HG03575 (cell line): ENCODE results near the gene FYN.
"Not testable (repeated sequence)": the region's sequence is repeated elsewhere in the genome, so short reads cannot be mapped to it uniquely, and the experiment has no call there.

ENCODE experiments used
- ATAC-seq: cut with Tn5 transposase; IDR thresholded peaks from one replicate; pipeline ENCODE4 v1.9.1; 2021; ENCODE audit not compliant: unreplicated experiment, insufficient number of reproducible peaks, low FRiP score; ENCODE audit errors: extremely low read depth

The FYN gene

GRCh38 chr6:111642463-111643158 is 230.6 kb downstream of the FYN start:
- no peak for ATAC-seq

- no peak for ATAC-seq
Measured at GRCh38 chr6:111639266-111639665, 234.0 kb downstream of the FYN start.

GRCh38 chr6:111634981-111635380 is 238.3 kb downstream of the FYN start:
- ATAC-seq: not testable (repeated sequence)

- no peak for ATAC-seq
Measured at GRCh38 chr6:111633822-111634221, 239.4 kb downstream of the FYN start.

- ATAC-seq: no peak
Measured at GRCh38 chr6:111632468-111633247, 240.6 kb downstream of the FYN start.

- no peak for ATAC-seq
Measured at GRCh38 chr6:111631903-111632460, 241.3 kb downstream of the FYN start.

DNA sequence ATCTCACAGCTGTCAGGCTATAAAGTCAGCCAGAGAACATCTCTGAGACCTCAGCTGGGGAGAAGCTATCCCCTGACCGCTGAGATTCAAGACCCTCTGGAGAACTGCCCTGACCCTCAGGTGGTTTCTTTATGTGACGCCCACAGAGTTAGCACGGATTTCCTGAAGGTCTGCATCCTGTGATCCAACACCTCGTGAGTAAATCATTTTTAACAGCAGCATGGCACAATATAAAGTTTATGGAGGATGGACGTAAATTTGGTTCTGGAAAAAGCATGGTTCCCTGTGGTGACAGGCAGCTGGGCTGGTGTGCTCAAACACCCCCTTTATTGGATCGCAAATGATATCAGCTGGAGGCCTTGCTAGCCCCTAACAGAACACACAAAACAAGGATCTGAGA is 242.2 kb downstream of the FYN start:
- no peak for ATAC-seq

DNA sequence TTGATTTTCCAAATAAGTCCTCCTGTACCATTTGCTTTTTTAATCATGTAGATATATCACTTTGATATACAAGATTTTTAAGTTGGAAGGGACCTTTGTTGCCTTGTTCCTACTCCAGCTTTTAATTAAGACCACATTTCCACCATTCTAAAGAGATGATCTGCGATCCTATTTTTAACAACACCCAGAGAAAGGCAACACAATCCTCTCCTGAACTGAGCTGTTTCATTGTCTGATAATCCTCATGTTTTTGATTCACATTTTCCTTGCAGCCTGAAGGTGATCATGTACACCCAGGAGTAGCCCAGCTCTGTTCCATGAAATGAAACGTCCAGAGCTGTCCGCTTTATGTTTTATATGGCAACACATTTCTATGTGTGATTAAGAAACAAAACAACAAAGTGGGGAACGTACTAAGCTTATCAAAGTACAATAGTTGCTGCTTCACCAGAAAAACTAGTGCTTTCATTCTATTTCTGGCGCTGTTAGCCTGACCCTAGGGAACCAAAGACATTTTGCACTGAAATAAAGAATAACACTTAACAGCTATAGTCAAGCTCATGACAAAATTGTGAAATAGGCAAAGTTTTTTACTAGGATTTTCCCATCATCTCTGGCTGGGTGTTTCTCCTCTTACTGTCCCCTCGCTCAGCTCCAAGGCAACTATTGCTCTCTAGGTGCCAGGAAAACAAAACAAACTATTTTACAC is 245.0 kb downstream of the FYN start:
- no peak for ATAC-seq

DNA sequence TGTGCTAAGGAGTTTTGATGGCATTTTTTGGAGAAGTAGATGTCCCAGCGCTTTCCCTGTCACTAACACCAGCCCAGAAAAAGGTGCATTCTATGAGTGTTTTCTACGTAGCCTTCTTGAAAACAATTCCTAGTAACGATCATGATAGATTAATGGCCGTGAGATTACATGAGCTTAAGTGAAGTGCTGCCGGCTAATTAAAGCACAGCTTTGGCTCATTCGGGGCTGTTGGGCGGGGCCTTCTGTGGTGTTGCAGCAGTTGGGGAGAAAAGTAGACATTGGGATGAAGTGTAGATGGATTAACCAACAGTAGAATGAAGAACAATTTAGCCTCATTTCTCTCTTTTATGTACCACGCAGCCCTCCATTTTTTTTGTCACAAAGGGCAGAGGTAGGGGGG is 246.8 kb downstream of the FYN start:
- no peak for ATAC-seq

DNA sequence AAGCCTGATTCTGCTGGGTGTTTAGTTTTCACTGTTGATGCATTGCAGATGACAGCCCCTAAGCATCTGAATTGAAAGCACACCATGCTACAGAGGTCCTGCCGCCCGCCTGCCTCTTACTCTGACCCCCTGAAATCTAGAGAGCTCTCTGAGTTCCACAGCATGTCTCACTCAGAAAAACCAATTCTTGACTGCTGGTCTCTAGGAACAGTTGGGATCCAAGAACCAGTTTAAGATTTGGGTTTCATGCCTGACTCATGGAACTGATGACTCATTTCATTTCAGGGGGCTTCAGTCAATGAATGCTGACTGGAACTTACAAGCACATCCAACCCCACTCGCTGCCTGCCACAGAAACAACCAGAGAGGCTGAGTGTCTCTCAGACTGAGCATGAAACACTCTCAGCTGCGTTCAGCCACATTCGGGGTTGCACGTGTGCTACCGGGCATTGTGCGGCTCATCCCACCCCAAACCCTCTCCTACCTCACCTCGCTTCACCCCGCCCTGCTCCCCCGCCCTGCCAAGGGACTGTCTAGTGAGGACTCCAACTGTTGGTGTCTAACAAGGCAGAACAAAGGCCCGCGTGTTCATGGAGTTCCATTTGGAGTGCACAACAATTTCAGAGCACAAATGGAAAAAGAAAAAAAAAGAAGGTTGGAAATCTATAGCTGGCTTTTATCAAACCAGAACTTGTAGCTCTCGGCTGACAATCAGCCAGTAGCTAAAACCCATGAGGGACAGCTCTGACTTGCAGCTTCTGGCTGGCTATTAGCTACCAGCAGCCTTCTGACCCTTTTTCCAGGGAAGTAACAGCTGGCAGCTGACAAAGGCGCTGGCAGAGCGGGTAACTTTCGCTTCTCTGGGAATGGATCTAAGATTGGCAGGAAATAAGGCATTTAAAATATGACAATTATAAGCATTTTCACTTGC is 247.5 kb downstream of the FYN start:
- ATAC-seq: no peak

DNA sequence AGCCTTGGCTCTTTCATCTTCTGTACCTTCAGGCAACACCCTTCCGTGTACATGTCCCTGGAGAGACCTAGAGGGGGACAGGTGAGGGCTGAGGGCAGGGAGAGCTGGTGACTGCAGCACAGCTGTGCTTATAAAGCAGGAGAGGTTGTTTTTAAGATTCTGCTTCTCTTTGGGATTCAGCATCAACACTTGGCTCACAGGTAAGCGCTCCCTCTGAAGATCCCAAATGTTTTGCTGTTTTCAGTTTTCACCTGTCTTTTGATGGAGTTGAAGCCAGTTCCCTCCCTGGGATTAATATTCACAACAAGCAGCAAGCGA is 248.2 kb downstream of the FYN start:
- ATAC-seq: no peak

DNA sequence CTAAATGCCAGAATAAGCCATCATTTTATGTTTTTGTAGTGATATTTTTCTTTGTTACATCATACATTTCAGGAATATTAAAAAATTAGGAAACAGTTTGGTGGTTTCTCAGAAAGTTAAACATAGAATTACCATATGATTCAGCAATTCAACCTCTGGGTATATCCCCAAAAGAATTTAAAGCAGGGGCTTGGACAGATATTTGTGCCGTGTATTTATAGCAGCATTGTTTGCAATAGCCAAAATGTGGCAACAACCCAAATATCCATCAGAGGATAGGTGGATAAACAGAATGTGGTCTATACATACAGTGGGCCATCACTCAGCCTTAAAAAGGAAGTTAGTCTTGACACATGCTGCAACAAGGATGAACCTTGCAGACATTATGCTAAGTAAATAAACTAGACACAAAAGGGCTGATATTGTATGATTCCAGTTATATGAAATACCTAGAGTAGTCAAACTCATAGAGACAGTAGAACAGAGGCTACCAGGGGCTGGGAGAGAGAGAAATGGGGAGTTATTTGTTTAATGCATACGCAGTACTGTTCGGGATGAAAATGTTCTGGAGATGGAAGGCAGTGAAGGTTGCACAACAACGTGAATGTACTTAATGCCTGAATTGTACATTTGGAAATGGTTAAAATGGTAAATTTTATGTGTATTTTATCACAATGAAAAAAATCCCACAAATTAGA is 248.7 kb downstream of the FYN start:
- ATAC-seq: no peak

DNA sequence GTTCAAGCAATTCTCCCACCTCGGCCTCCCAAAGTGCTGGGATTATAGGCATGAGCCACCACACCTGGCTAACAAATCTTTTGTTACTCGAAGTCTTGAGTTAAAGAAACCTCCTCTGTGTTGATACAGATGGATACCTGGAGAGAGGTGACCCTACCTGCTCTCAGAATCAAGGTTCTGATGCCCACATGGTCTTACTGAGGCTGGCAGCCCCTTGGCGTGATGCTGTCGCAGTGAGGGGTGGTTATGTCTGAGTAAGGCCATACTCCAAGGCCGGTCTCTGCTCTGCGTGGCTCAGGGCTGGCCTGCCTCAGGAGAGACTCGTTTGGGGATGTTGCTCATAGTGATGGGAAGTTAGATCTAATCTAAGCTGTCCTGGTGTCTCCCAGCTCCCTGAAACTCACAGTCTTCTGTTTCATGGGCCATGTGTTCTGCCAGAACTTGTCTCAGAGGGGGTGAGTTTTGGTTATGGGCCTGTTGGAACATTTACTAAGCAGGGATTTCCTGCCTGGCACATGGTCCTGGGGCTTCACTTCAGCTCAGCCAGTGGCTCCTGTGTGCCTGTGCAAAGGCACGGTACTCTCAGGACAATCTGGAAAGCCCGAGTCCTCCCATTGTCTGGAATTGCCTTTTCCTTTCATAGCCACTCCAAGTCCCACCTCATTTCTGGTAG is 250.1 kb downstream of the FYN start:
- ATAC-seq: no peak

- no peak for ATAC-seq
Measured at GRCh38 chr6:111620169-111620568, 253.1 kb downstream of the FYN start.

DNA sequence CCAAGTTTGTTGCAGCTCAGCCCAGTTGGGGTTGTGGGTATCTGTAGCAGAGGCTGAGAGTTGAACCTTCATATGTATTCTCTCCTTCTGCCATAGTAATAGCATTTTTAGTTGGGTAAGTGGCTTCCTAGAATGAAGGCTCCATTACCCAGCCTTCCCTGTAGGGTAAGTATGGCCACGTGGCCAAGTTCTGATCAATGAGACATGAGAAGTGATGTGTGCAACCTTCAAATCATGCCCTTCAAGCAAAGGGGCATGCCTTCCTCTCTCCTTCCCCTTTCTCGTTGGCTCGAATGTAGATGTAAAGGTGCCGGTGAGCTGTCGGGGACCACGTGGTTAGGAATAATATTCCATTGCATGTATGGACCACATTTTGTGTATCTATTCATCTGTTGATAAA is 254.8 kb downstream of the FYN start:
- no peak for ATAC-seq

DNA sequence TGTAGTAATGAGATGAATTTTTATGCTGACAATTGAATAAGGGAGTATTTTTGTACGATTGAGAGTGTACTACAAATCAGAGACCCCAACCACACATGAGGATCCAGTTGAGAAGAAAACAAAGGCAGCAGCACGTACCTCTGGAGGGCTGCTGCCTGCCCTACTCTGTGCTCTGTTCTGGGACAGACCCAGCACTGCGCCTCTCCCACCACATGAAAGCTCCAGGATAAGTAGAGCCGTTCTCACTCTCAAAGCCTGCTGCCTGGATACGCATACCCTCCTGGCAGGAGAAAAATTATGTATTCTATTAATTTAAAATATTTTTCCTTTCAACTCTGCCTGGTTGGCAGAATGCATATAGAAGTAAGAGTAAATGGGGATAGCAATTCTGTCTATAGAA is 256.1 kb downstream of the FYN start:
- no peak for ATAC-seq

DNA sequence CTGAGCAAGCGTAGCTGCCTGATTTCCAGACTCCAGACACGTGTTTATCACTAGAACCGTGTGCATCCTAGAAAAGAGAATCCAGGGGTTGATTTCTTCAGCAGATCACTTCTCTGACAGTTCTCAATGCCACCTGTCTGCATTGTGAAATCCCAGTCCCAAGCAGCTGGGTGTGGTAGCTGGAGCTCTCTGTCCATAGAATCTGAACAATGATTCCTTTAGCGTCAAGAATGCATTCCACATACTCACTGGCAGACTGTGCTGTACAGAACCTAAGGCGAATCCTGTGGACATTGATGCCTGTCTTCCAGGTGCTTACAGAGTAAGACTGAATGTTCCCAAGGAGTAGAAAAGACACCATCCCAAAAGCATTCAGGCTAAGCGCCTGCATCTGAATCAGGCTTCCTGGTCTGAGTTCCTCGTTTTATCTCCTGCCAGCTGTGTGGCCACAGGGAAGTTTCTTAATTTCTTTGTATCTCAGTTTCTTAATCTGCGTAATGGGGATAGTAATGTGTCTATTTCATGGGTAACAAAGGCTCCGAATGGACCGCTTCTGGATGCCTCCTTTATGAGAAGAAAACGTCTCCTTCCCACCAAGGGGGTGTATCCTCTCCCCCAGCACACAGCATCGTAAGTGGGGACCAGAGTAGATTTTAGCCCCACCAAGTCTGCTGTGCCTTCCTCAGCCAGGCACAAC is 257.2 kb downstream of the FYN start:
- no peak for ATAC-seq
